Mucosa of rectum (tissue), 2 donors: Measurements from ENCODE around the gene PRKAR1B.

ENCODE experiments used
- H3K27ac ChIP-seq, 2 donors: one replicate each; pipeline ENCODE4 v1.7.0; 2013; ENCODE audit warnings: inconsistent platforms in 2 of 2, low read depth in 2 of 2, low read length in 2 of 2
- H3K27me3 ChIP-seq, 2 donors: one replicate each; pipeline ENCODE4 v1.7.0; 2013; ENCODE audit warnings: low read length in 2 of 2; ENCODE audit not compliant: control insufficient read depth in 2 of 2, insufficient read depth in 2 of 2
- H3K36me3 ChIP-seq, 2 donors: one replicate each; pipeline ENCODE4 v1.7.0; 2013; ENCODE audit warnings: low read length in 2 of 2; ENCODE audit not compliant: control insufficient read depth in 2 of 2, insufficient read depth in 2 of 2
- H3K4me1 ChIP-seq, 2 donors: one replicate each; pipeline ENCODE4 v1.7.0; 2013; ENCODE audit warnings: low read length in 2 of 2, mild to moderate bottlenecking in 1 of 2; ENCODE audit not compliant: control insufficient read depth in 2 of 2, insufficient read depth in 2 of 2
- H3K4me3 ChIP-seq, 2 donors: one replicate each; pipeline ENCODE4 v1.7.0; 2013; ENCODE audit warnings: low read length in 2 of 2
- H3K9ac ChIP-seq, 2 donors: one replicate each; pipeline ENCODE4 v1.7.0; 2013; ENCODE audit warnings: low read length in 2 of 2, low read depth in 1 of 2, mild to moderate bottlenecking in 1 of 2
- H3K9me3 ChIP-seq, 2 donors: one replicate each; pipeline ENCODE4 v1.7.0; 2013; ENCODE audit warnings: low read length in 2 of 2; ENCODE audit not compliant: control insufficient read depth in 2 of 2
- donor health status: healthy.
- donor health status: Normal muscosa, but diverticular disease.

PRKAR1B gene

GRCh38 chr7:500521-501420 lies 226.3 kb downstream of the PRKAR1B start:
- no peaks in the 10 kb centered on the region for H3K27me3 ChIP-seq
- no peak overlapping the region for H3K27ac ChIP-seq
- peaks cover 35 to 38% of the 10 kb centered on the region in 2 donors for H3K4me1 ChIP-seq
- H3K9me3 ChIP-seq: no peaks in the 10 kb centered on the region
- peaks cover 32 to 35% of the 10 kb centered on the region in 2 donors for H3K36me3 ChIP-seq
- no peak overlapping the region for H3K9ac ChIP-seq
- H3K4me3 ChIP-seq: no peak overlapping the region

- peaks cover 32% of the 10 kb centered on the region in 2 donors for H3K36me3 ChIP-seq
- H3K4me1 ChIP-seq: peaks cover 29 to 30% of the 10 kb centered on the region in 2 donors
- no peak overlapping the region for H3K9ac ChIP-seq
- no peak overlapping the region for H3K27ac ChIP-seq
- H3K27me3 ChIP-seq: no peaks in the 10 kb centered on the region
- no peak overlapping the region for H3K4me3 ChIP-seq
- H3K9me3 ChIP-seq: no peaks in the 10 kb centered on the region
Measured at GRCh38 chr7:499853-500485, 227.1 kb downstream of the PRKAR1B start.
